ENCODE measurements around the gene SERTAD3.
A peak's percentile ranks its signal among the peaks of the same experiment; 100 is the strongest.
"Not testable (repeated sequence)": the region's sequence is repeated elsewhere in the genome, so short reads cannot be mapped to it uniquely, and the experiment has no call there.

SERTAD3 gene, protein sequence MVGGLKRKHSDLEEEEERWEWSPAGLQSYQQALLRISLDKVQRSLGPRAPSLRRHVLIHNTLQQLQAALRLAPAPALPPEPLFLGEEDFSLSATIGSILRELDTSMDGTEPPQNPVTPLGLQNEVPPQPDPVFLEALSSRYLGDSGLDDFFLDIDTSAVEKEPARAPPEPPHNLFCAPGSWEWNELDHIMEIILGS

DNA sequence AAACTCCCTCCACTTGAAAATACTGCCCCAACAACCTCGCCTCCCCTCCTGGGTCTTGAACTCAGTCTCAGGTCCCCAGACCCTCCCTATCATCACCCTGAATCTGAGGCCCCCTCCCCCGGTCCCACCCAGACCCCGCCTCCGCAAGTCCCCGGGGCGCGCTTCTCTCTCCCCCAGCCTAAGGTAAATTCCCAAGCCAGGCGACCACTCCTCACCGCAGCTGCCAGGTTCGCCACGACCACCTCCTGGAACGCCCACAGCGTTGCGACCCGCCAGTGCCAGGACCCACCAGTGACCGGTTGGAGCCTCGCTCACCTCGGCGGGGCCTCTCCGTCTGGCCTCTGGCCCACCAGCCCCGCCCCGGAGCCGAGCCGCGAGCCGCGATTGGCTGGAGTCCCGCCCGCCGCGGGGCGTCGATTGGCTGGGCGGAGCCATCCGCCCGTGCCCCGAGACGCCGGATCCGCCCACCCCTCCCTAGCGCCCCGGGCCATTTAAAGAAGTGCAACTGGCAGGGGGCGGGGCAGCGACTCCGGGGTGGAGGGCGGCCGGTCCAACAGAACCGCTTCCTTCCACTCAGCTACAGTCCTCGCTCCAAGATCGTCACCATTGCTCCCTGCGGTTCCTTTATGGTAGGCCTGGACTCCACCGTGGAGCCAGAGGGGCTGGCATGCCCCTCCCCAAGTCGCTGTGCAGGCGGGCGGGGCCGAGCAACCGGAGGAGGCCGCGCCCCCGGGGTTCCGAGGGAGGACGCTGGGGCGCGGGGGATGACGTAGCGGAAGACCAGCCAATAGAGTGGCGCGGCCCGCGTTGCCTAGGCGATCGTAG lies at the start of gene SERTAD3:
TSS of gene SERTAD3 (minus strand) at position 336 of the 825 bp plus-strand sequence. CDS start 2,255 bp downstream, outside the sequence.
- peak; percentile 98 for DNase-seq (ENCODE audit: low spot score)

DNA sequence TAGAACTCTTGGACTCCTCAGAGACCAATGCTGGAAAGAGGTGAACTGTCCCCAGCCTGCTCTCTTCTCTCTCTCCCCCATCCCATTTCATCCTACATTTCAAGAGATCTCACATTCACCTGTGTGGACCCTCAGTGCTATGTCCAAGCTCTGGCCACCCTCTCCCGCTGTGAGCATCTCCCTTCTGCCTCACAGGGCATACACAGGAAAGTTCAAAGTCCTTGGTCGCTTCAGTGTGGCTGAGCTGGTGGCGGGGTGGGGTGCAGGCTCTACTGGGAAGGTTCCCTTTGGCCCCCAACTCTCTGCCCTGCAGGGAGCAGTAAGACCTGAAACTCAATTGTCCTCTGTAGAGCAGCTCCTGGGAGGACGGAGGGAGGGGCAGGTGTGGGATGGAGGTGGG lies 49.6 kb upstream of the SERTAD3 start:
- no peak for DNase-seq (ENCODE audit: low spot score)

GRCh38 chr19:40492274-40492673 lies 48.1 kb upstream of the SERTAD3 start:
- no peak for DNase-seq (ENCODE audit: low spot score)

DNA sequence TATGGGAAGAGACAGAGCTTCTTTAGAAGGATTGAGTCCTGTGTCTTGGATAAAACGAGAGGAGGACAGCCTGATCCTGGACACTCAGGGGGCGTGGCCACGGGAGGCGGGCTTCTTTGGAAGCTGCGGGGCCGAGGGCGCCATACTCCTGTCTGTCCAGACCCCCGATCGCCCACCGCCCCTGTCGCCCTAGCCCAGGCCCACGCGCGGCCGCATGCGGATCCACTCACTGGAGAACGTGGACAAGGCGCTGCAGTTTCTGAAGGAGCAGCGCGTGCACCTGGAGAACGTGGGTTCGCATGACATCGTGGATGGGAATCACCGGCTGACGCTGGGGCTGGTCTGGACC lies 45.7 kb upstream of the SERTAD3 start:
- no peak for DNase-seq (ENCODE audit: low spot score)

DNA sequence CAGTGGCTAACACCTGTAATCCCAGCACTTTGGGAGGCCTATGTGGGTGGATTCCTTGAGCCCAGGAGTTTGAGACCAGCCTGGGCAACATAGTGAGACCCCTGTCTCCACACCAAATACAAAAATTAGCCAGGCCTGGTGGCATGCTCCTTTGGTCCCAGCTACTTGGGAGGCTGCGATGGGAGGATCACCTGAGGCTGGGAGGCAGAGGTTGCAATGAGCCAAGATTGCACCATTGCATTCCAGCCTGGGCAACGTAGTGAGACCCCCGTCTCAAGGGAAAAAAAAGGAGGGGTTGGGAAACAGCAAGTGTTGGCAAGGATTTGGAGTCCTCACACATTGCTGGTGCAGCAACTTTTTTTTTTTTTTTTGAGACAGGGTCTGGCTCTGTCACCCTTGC lies 41.9 kb upstream of the SERTAD3 start:
- DNase-seq (ENCODE audit: low spot score), result no peak

- DNase-seq (ENCODE audit: low spot score), result not testable (repeated sequence)
These were observed 31.9 kb upstream of the SERTAD3 start for GRCh38 chr19:40475878-40476644.

DNA sequence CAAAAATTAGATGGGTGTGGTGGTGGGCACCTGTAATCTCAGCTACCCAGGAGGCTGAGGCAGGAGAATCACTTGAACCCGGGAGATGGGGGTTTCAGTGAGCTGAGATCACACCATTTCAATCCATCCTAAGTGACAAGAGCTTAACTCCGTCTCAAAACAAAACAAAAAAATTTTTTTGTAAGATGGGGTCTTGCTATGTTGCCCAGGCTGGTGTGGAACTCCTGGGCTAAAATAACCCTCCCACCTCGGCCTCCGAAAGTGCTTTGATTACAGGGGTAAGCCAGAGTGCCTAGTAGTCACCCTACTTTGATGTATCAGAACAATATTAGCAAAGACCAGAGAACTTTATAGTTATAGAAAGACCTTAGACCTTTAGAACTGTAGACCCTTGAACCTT lies 30.6 kb upstream of the SERTAD3 start:
- no peak for DNase-seq (ENCODE audit: low spot score)

DNA sequence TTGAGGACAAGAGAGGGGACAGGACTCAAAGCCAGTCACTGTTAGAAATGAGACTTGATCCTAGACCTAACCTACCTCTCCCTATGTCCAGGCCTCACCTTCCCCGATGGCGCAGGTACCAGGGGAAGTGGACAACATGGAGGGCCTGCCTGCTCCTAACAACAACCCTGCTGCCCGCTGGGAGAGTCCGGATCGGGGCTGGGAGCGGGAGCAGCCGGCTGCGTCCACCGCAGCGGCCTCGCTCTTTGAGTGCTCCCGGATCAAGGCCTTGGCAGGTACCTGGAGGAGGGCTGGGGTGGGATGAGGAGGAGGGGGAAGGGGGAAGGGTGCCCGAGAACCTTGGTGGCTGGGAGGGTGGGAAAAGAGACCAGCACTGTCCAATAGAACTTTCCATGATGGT lies 28.4 kb upstream of the SERTAD3 start:
- no peak for DNase-seq (ENCODE audit: low spot score)

DNA sequence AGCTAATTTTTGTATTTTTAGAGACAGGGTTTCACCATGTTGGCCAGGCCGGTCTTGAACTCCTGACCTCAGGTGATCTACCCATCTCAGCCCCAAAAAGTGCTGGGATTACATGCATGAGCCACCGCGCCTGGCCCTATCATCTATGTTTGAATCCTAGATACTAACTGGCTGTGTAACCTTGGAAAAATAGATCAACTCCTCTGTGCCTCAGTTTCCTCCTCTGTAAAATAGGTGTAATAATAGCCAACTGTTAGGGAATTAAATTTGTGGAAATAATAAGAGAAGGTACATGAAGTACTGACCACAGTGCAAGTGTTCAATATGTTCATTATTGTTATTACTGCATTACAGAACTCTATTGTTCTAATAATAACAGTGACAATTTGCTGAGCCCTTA lies 27.0 kb upstream of the SERTAD3 start:
- DNase-seq (ENCODE audit: low spot score), result no peak

DNA sequence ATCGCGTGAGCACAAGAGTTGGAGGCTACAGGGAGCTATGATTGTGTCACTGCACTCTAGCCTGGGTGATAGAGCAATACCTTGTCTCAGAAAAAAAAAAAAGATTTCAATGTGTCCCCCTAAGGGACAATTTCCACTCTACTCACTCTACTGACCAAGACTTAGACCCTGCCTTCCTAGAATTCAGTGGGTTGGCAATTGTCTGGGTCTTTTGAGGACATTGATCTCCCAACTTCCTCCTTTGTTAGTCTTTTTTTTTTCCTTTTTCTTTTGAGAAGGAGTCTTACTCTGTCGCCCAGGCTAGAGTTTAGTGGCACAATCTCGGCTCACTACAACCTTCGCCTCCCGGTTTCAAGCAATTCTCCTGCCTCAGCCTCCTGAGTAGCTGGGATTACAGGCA lies 24.9 kb upstream of the SERTAD3 start:
- no peak for DNase-seq (ENCODE audit: low spot score)

DNA sequence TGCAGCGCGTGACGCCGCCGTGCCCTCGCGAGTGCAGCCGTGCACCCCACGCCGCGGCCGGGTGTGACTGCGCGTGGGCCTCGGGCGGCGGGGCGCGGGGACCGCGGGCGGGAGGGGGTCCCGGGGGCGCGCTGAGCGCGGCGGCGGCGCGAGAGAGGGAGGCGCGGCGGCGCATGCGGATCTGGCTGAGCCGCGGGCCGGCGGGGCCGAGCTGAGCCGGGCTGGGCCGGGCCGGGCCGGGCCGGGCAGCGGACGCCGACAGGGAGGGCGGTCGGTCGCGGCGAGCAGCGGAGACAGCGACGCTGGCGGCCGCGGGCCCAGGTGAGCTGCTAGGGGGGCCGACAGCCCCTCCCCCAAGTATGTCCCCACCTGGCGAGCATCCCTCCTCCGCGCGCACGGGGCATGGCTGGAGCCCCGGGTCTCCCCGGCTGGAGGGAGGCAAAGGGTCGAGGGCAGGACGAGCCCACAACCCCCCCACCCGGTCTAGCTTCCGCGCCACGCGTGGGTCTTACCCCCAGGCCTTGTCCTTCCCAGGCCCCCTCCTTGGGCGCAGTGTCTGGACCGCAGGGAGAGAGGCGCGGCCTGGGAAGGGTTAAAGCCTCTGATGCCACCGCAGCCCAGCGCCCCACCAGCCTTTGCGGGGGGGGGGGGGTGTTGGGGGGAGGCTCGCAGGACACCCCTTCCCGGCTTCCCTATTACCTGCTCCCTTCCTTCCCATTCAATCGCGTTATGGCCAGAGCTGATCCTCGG lies 23.0 kb upstream of the SERTAD3 start, which contains the start of gene SPTBN4:
TSS of gene SPTBN4 (plus strand) at position 17 of the 750 bp plus-strand sequence. CDS start 5,621 bp downstream, outside the sequence.
- no peak for DNase-seq (ENCODE audit: low spot score)

DNA sequence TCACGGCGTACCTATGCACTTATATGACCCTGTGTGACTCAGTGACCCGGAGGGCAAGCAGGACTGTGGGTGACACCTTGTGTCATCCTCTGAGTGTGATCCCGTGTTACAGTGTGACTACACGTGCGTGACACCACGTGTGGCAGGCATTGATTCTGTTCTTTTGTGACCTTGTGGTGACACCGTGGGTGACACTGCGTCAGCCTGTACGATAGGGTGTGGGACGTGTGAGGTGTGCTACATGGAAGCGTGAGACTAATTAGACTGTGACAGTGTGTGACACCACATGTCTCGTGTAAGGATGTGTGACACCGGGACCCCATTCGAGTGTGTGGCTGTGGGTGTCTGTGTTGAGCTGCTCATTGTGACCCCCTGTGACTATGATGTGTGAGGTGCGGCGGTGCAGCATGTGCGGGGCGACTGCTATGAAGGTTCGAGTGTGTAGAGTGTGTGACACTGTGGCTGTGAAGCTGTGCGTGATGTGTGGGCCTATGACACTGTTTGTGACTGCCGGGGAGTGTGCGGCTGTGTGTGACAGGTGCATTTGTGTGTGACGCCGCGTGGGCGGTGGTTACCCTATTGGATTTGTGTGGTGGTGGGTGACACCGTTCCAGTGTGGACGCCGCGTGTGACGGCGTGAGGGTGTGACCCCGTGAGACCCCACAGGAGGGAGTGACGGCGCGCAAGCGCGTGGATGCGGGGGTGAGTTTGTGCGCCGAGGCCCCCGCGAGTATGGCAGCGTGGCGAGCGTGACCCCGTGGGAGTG lies 22.3 kb upstream of the SERTAD3 start:
- no peak for DNase-seq (ENCODE audit: low spot score)

DNA sequence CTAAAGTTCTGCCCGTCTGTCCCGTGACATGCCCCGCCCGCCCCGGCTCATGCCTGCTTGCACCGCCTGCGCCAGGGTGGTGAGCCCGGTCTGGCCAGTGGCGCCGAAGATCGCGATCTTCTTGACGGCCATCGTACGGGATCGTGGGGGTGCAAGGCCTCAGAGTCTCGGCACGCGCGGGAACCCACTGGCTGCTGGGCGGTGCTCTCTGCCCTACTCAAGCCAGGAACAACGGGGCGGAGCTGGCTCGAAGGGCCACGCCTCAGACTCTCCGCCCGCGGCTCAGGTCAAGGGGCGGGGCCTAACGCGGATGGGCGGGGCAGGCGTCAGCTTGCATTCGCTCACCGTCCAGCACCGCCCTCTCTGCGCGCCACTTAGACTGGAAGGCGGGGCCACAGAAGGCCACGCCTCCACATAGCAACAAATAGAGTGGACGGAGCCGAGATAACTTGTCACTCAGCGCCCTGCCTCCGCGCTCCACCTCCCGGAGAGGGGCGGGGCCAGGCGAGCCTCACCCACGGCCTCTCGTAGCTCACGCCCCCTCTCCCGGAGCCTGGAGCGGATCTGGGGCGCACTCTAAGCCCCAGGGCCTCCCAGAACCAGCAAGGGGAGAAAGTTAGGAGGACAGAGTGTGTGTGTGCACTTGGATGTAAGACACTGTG lies 21.6 kb upstream of the SERTAD3 start, which contains the start of gene BLVRB:
TSS of gene BLVRB (minus strand) at position 189 of the 662 bp plus-strand sequence. CDS start at position 132, 57 bp downstream.
- DNase-seq (ENCODE audit: low spot score), result peak; percentile 94

- peak; percentile 44 for DNase-seq (ENCODE audit: low spot score)
These were observed 21.0 kb upstream of the SERTAD3 start for GRCh38 chr19:40465025-40465556.

DNA sequence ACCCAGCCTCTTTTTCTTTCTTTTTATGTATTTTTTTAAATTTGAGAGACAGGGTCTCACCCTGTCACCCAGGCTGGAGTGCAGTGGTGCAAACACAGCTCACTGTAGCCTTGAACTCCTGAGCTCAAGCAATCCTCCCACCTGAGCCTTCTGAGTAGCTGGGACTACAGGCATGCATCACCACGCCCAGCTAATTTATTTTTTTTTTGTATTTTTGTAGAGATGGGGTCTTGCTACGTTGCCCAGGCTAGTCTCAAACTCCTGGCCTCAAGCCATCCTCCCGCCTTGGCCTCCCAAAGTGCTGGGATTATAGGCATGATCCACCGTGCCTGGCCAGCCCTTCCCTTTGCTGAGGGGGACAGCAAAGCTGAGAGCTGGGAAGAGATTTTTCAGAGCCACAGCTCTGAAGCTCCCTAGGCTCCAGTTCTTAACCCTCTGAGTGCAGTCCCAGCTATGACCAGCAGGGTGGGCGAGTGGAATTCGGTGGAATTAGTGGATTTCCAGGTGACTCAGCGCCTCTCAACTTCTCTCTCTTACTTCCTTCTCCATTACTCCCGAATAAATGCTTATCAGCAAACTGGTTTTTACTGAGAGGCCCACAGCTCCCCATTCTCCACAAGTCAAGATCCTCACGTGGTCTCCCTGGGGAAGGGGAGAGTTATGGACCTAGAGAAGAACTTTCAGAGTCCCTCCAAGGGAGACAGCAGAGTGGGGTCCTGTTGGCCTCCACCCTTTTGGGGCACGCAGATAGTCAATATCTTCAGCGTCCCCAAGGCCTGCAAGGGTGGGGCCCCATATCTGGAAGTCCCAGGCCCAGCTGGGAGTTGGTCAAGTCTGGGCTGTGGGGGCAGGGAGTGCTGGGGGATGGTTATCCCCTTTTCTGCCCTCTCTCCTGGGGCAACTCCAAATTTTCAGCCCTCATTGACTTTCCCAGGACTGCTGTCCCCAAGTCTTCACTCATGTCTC lies 20.2 kb upstream of the SERTAD3 start:
- peak; percentile 82 for DNase-seq (ENCODE audit: low spot score)

GRCh38 chr19:40463587-40464037 lies 19.5 kb upstream of the SERTAD3 start:
- not testable (repeated sequence) for DNase-seq (ENCODE audit: low spot score)

DNA sequence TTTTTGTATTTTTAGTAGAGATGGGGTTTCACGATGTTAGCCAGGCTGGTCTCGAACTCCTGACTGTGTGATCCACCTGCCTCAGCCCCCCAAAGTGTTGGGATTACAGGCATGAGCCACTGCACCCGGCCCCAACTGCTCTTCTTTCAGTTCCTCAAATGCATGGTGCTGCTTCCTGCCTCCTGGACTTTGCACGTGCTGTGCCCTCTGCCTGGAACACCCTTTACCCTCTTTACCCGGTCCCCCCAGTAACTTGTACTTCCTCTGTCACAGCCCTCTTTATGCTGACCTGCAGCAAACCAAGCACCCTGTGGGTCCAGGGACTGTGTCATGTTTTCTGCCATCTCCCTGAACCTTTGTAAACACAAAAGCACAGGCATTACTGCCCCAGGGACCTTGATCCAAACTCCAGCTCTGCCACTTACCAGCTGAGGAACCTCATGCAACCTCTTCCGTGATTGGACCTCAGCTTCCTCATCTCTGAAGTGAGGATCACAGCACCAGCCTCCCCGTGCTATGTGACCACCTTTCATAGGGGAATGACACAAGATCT lies 17.6 kb upstream of the SERTAD3 start:
- no peak for DNase-seq (ENCODE audit: low spot score)

- no peak for DNase-seq (ENCODE audit: low spot score)
These were observed 16.1 kb upstream of the SERTAD3 start for GRCh38 chr19:40460185-40460584.

GRCh38 chr19:40458597-40458974 lies 14.5 kb upstream of the SERTAD3 start:
- no peak for DNase-seq (ENCODE audit: low spot score)

All from hepatic stellate cell (primary cell).